Subcutaneous adipose tissue (tissue), 4 donors: Measurements from ENCODE around the gene MOG. TPM values are rescaled to one million over a fixed set of nuclear protein-coding genes. Genes with fewer than 3 reads are reported as not detected.

Source experiments
- CTCF ChIP-seq: fragments of 450-650 bp; IDR thresholded peaks from one replicate; pipeline ENCODE4 v1.5.1; 2016; ENCODE audit warnings: low read depth, mild to moderate bottlenecking, control low read depth, antibody characterized with exemption, moderate library complexity
- total RNA-seq, 4 donors: library from RNA; depleted of rRNA; stranded (reverse); fragments of >200 nt; gene quantifications; one replicate each; pipeline ENCODE4 v1.1.0, GENCODE V29; 2016

The MOG gene
- total RNA-seq, 4 donors from 2014 or later: not detected

- no peak for TF ChIP-seq CTCF
Observed at GRCh38 chr6:29624520-29624961, 32.4 kb upstream of the MOG start.

DNA sequence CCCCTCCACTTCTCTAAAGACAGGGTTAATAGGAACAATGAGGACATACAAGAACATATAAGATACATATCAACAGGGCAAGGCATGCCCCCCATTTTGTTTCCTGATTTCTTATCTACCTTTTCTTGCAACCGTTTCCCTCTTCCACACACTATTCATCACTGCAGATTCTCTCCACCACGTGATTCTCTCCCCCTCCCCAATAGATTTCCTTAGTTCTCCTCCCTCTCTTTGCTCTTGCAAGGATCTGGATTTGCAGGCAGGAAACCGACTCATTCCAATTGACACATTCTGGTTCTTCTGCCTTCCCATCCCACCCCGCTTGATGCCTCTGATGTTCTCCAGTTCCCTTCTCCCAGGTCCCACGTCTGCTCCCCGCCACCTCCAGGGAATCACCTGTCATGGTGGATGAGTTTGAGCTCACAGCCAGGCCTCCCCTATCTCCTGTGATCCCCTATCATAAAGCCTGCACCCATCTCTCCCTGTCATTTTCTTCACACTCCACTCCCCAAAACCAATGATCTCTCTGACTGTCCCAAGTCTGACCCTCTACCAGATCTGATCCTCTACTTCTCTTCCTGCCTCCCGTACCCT is 31.5 kb upstream of the MOG start:
- no peak for TF ChIP-seq CTCF

- TF ChIP-seq CTCF: no peak
Observed at GRCh38 chr6:29626948-29627754, 29.7 kb upstream of the MOG start.

GRCh38 chr6:29627755-29628418 is 29.0 kb upstream of the MOG start:
- no peak for TF ChIP-seq CTCF

GRCh38 chr6:29628419-29629281 is 28.2 kb upstream of the MOG start:
- no peak for TF ChIP-seq CTCF

DNA sequence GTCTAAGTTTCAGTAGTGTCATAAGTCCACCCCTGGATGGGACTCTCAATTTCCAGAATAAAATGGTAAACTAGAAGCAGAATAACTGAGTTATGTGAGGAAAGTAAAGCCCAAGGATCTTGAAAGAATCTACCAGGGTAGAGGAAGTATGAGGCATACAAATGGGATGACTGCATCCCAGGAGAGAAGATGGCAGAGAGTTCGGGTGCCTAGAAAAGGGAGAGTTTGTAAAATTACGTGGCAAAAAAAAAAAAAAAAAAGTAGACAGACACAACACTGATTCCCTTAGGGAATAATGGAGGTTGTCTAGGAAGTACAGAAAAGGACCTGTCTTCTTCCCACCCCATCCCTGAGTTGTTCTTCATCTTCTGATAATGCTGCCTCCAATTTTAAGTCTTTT is 27.3 kb upstream of the MOG start:
- TF ChIP-seq CTCF: no peak

DNA sequence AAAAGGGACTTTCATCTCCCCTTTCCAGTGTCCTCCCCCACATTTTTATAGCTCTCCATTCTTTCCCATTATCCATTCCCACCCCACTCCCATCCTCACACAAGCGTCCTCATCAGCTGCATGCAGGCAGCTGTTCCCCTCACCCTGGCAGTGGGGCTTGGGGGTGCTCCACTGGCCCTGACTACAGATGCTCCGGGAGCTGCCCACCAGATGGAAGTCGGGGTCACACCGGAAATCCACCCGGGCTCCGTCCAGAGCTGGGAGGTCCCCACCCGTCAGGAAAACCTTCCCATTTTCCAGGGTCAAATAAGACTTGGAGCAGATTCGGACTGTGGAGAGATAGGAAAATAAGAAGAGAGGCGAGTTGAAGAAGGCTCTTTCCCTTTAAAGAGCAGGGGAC is 26.6 kb upstream of the MOG start:
- TF ChIP-seq CTCF: no peak
